Lower leg skin (tissue), 4 donors: Measurements from ENCODE around the gene DPP6. TPM values are rescaled to one million over a fixed set of nuclear protein-coding genes. Genes with fewer than 3 reads are reported as not detected.
"Not testable (repeated sequence)": the region's sequence is repeated elsewhere in the genome, so short reads cannot be mapped to it uniquely, and the experiment has no call there.

Experiments used
- DNase-seq, 2 donors: peaks; one replicate each; pipeline ENCODE4 v3.0.0-alpha.2; 2019; ENCODE audit warnings: low spot score in 2 of 2
- H3K4me3 ChIP-seq: fragments of 200-600 bp; sonication (generic); 2 replicates; pipeline ENCODE4 v1.5.1; 2017; ENCODE audit warnings: mild to moderate bottlenecking, low read depth; ENCODE audit not compliant: poor library complexity, severe bottlenecking
- CTCF ChIP-seq, 3 donors: fragments of 450-650 bp; IDR thresholded peaks; one replicate each; pipeline ENCODE4 v1.5.1; 2016; ENCODE audit warnings: antibody characterized with exemption in 3 of 3, mild to moderate bottlenecking in 3 of 3, moderate library complexity in 2 of 3
- POLR2A ChIP-seq, 2 donors: fragments of 450-650 bp; IDR thresholded peaks; one replicate each; pipeline ENCODE4 v1.6.1; 2016 to 2017; ENCODE audit warnings: antibody characterized with exemption in 2 of 2, mild to moderate bottlenecking in 1 of 2, moderate library complexity in 1 of 2
- WGBS, 2 donors: methylation state at CpG; one replicate each; pipeline ENCODE4 v1.1.5; 2018; 5-methylcytosine and 5-hydroxymethylcytosine counted together
- intact Hi-C: fragments of 100-400 bp; cut with DNase I; formaldehyde crosslinking; loops from one replicate; pipeline ENCODE4 v1.15.0; 2023; ENCODE audit warnings: low total_unique reads
- total RNA-seq, 4 donors: library from RNA; depleted of rRNA; stranded (reverse); fragments of >200 nt; gene quantifications; one replicate each; pipeline ENCODE4 v1.1.0, GENCODE V29; 2016

The DPP6 gene
- total RNA-seq, 4 donors from 2014 or later: 1.0 to 4.5 (median 2.9) TPM

GRCh38 chr7:154151306-154151705 is 99.1 kb downstream of the DPP6 start:
- H3K4me3 ChIP-seq, intact Hi-C loops: not testable (repeated sequence)
- peak in 1 of 2 donors; percentile 72 for DNase-seq
- WGBS, 2 donors: 87 to 90% methylated on average over 11 of the region's 11 CpGs

DNA sequence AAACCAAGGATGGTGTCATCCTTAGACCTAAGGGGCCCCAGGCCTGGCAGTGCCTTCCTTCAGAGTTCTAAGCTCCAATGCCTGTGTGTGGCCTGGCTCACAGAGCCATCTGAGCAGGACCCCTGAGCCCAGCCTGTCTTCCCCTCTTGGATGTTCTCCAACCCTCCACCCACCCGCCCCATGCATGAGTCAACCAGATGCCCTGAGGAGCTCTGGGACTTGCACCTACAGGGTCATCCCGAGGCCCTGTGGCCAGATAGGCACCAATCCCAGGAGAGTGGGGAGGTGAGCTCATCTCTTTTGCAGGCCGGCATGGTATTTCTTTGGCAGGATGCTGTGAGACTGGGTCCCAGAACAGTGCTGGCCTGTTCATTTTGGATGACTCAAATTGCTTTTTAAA is 103.7 kb downstream of the DPP6 start:
- DNase-seq: peak in 1 of 2 donors; percentile 45
- intact Hi-C loops, H3K4me3 ChIP-seq: not testable (repeated sequence)
- 51 to 67% methylated on average over 3 of the region's 3 CpGs for WGBS, 2 donors

DNA sequence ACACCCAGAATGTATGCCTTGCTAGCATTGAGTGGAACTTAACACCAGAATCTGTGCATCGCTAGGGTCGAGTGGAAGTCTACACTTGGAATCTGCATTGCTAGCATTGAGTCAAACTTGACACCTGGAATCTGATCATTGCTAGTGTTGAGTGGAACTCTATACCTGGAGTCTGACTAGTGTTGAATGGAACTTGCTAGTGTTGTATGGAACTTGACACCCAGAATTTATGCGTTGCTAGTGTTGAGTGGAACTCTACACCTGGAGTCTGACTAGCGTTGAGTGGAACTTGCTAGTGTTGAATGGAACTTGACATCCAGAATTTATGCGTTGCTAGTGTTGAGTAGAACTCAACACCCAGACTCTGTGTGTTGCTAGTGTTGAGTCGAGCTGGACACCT is 110.7 kb downstream of the DPP6 start:
- 84 to 90% methylated on average over 4 to 5 of the region's 6 CpGs for WGBS, 2 donors

GRCh38 chr7:154163642-154164041 is 111.4 kb downstream of the DPP6 start:
- peak in 1 of 2 donors; percentile 31 for DNase-seq
- H3K4me3 ChIP-seq, intact Hi-C loops: not testable (repeated sequence)
- WGBS, 2 donors: 50 to 71% methylated on average over 1 to 2 of the region's 3 CpGs

More for the DNA sequence above, 110.7 kb downstream of the DPP6 start:
- intact Hi-C loops, H3K4me3 ChIP-seq: not testable (repeated sequence)
- DNase-seq: peak in 1 of 2 donors; percentile 13

DNA sequence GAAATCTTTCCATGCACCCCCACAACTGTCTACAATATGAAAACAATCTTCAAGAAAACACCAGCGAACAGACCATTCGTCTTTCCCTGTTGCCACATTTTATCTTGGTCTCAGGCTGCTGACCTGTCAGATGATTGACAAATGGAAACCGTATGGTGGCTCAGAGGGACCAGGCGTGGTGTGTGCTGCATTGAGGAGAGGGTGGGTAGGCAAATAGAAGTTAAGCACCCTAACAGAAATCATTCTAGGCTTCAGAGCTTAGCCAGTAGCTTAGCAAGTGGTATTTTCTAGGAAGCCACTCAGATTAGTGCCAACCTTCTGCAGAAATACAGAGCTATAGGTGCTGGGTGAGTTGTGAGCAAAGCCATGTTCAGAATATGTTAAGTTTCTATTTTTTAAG is 114.9 kb downstream of the DPP6 start:
- DNase-seq: peak in 1 of 2 donors; percentile 6
- intact Hi-C loops: no loop called here
- WGBS, 2 donors: 22 to 42% methylated on average over 4 of the region's 4 CpGs
- no peak for TF ChIP-seq POLR2A (IDR thresholded peaks at IDR 0.05)
- no peak for TF ChIP-seq CTCF (IDR thresholded peaks at IDR 0.05)
- H3K4me3 ChIP-seq: no peak overlapping the region

DNA sequence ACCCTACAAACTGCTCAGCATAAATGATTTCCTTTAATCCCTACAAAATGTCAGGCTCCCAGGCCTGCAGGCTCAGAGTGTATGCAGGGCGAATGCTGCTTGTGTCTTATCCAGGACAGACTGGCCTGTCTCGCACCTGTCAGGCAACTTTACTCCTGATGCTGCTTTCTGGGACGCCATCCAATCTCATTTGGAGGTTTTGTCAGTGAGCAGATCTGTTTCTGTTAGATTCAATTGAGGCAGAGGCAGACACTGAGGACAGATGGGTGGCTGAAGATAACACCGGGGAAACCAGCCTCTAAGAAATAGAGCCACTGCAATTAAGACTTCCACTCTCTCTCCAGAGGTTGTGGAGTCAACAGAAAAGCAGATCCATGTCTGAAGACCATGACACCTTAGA is 115.6 kb downstream of the DPP6 start:
- no peak for TF ChIP-seq POLR2A (IDR thresholded peaks at IDR 0.05)
- no peak for TF ChIP-seq CTCF (IDR thresholded peaks at IDR 0.05)
- DNase-seq: peak in 1 of 2 donors; percentile 12
- WGBS, 2 donors: 46 to 60% methylated on average over 4 of the region's 4 CpGs
- intact Hi-C loops: no loop called here
- no peak overlapping the region for H3K4me3 ChIP-seq

DNA sequence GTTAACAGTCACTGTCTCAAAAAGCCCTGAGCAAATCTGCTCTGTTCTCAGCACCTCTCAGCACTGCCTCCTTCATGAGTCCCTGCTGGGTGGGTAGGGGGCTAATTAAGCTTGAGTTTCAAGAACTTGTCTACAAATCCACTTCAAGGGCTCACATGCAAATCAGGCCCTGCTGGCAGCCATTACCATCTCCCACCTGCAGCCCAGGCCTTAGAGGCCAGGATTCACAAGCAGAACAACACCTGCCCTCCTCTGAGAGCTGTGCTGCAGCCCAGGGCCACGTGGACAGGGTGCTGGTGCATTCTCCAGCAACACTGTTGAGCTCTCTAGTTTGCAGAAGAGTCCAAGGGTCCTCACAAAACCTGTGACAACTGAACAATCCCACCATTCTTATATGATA is 119.2 kb downstream of the DPP6 start:
- WGBS, 2 donors: 31 to 36% methylated on average over 1 of the region's 1 CpG
- TF ChIP-seq POLR2A (IDR thresholded peaks at IDR 0.05) (no peak), CTCF (IDR thresholded peaks at IDR 0.05) (no peak)
- no peak overlapping the region for H3K4me3 ChIP-seq
- intact Hi-C loops: no loop called here
- peak in 1 of 2 donors; percentile 28 for DNase-seq

GRCh38 chr7:154172236-154172635 is 120.0 kb downstream of the DPP6 start:
- intact Hi-C loops: no loop called here
- H3K4me3 ChIP-seq: no peak overlapping the region
- TF ChIP-seq POLR2A (IDR thresholded peaks at IDR 0.05) (no peak), CTCF (IDR thresholded peaks at IDR 0.05) (no peak)
- 50 to 56% methylated on average over 3 of the region's 3 CpGs for WGBS, 2 donors
- no peak for DNase-seq
